ENCODE results near the gene UGT2B17.

UGT2B17 gene

DNA sequence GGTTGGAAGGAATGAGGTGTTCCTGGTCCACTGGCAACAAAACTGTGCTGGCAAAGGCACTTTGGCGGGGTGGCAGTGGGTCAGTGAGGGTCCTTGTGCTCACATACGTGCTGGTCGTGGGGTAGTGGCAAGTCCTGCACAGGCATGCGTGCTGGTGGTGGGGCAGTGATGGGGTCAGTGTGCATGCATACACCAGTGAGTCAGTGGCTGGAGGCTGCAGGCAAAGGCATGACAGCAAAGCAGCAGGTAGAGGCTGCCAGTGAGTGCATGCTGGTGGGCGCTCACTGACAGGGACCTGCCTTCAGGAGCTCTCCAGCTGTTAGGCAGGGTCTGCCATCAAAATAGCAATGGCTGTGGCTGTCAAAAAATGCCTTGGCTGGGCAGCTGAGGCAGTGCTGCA lies 86.8 kb downstream of the UGT2B17 start:
- DNase-seq (ENCODE audit: low read depth in 2 of 2), result no peak

Data from activated CD4-positive, alpha-beta T cell treated with anti-CD3 and anti-CD28 coated beads for 24 hours (primary cell).